H9 (cell line): ENCODE data around the gene UBAC2. TPM values are rescaled to one million over a fixed set of nuclear protein-coding genes. Genes with fewer than 3 reads are reported as not detected.

Experiments used
- DNase-seq: peaks from one replicate; pipeline ENCODE4 v3.0.0-alpha.2; 2017
- H2AFZ ChIP-seq: one replicate; pipeline ENCODE4 v1.6.1; 2013; ENCODE audit warnings: mild to moderate bottlenecking, low read length, control low read depth, moderate library complexity
- H2AK5ac ChIP-seq: 2 replicates; pipeline ENCODE4 v1.6.1; 2013; ENCODE audit warnings: low read length, control low read depth, mixed read lengths; ENCODE audit not compliant: insufficient read length
- H2BK120ac ChIP-seq: one replicate; pipeline ENCODE4 v1.6.1; 2013; ENCODE audit warnings: low read depth, mild to moderate bottlenecking, low read length, control low read depth, inconsistent platforms; ENCODE audit not compliant: poor library complexity, severe bottlenecking
- H2BK12ac ChIP-seq: 2 replicates; pipeline ENCODE4 v1.6.1; 2013; ENCODE audit warnings: low read length, control low read depth, mixed read lengths, low read depth; ENCODE audit not compliant: insufficient read length
- H2BK15ac ChIP-seq: 2 replicates; pipeline ENCODE4 v1.6.1; 2013; ENCODE audit warnings: low read depth, low read length, control low read depth
- H2BK20ac ChIP-seq: one replicate; pipeline ENCODE4 v1.6.1; 2013; ENCODE audit warnings: low read depth, mild to moderate bottlenecking, low read length, control low read depth, inconsistent platforms; ENCODE audit not compliant: poor library complexity, severe bottlenecking
- H2BK5ac ChIP-seq: 2 replicates; pipeline ENCODE4 v1.6.1; 2013; ENCODE audit warnings: low read length, control low read depth, mixed read lengths; ENCODE audit not compliant: insufficient read length
- H3K14ac ChIP-seq: 2 replicates; pipeline ENCODE4 v1.6.1; 2013; ENCODE audit warnings: low read length, control low read depth; ENCODE audit not compliant: insufficient read depth
- H3K18ac ChIP-seq: 2 replicates; pipeline ENCODE4 v1.6.1; 2013; ENCODE audit warnings: low read depth, mild to moderate bottlenecking, mixed read lengths, low read length, control low read depth; ENCODE audit not compliant: insufficient read length
- H3K23ac ChIP-seq: 2 replicates; pipeline ENCODE4 v1.6.1; 2013; ENCODE audit warnings: low read length, control low read depth, mixed read lengths, low read depth; ENCODE audit not compliant: insufficient read length
- H3K23me2 ChIP-seq: 2 replicates; pipeline ENCODE4 v1.6.1; 2013; ENCODE audit warnings: low read depth, mild to moderate bottlenecking, mixed read lengths, low read length, control low read depth; ENCODE audit not compliant: insufficient read length, poor library complexity, severe bottlenecking
- H3K27ac ChIP-seq: 2 replicates; pipeline ENCODE4 v1.5.1; 2013; ENCODE audit warnings: low read length, control low read depth, mixed read lengths, low read depth; ENCODE audit not compliant: insufficient read length
- H3K27me3 ChIP-seq: 2 replicates; pipeline ENCODE4 v1.6.1; 2013; ENCODE audit warnings: low read length, control low read depth, inconsistent platforms; ENCODE audit not compliant: insufficient read depth
- H3K4ac ChIP-seq: 2 replicates; pipeline ENCODE4 v1.6.1; 2013; ENCODE audit warnings: low read depth, mild to moderate bottlenecking, control low read depth, inconsistent platforms, low read length, moderate library complexity
- H3K4me1 ChIP-seq: 2 replicates; pipeline ENCODE4 v1.6.1; 2013; ENCODE audit warnings: low read length, control low read depth, inconsistent platforms; ENCODE audit not compliant: insufficient read depth
- H3K4me2 ChIP-seq: 2 replicates; pipeline ENCODE4 v1.6.1; 2013; ENCODE audit warnings: low read length, control low read depth, mixed read lengths; ENCODE audit not compliant: insufficient read length, insufficient read depth
- H3K56ac ChIP-seq: 2 replicates; pipeline ENCODE4 v1.6.1; 2013; ENCODE audit warnings: low read depth, mild to moderate bottlenecking, mixed read lengths, low read length, control low read depth; ENCODE audit not compliant: insufficient read length
- H3K79me1 ChIP-seq: 2 replicates; pipeline ENCODE4 v1.6.1; 2013; ENCODE audit warnings: low read depth, mild to moderate bottlenecking, moderate library complexity, low read length, control low read depth, inconsistent platforms; ENCODE audit not compliant: insufficient read depth, poor library complexity, severe bottlenecking
- H3K79me2 ChIP-seq: 2 replicates; pipeline ENCODE4 v1.6.1; 2013; ENCODE audit warnings: low read length, control low read depth, inconsistent platforms; ENCODE audit not compliant: insufficient read depth
- H3K9ac ChIP-seq: 2 replicates; pipeline ENCODE4 v1.6.1; 2013; ENCODE audit warnings: low read length, control low read depth, mixed read lengths; ENCODE audit not compliant: insufficient read length; ENCODE audit errors: extremely low read depth
- H3K9me3 ChIP-seq: one replicate; pipeline ENCODE4 v1.6.1; 2013; ENCODE audit warnings: low read depth, low read length, inconsistent platforms; ENCODE audit not compliant: control insufficient read depth
- H3T11ph ChIP-seq: one replicate; pipeline ENCODE4 v1.6.1; 2013; ENCODE audit warnings: mild to moderate bottlenecking, low read length, control low read depth, inconsistent platforms
- H4K20me1 ChIP-seq: one replicate; pipeline ENCODE4 v1.6.1; 2013; ENCODE audit not compliant: control insufficient read depth, insufficient read length, insufficient read depth
- H4K5ac ChIP-seq: 2 replicates; pipeline ENCODE4 v1.6.1; 2013; ENCODE audit warnings: low read depth, mild to moderate bottlenecking, mixed read lengths, low read length, control low read depth; ENCODE audit not compliant: insufficient read length
- H4K8ac ChIP-seq: replicated peaks from 2 replicates; pipeline ENCODE4 v1.6.1; 2013; ENCODE audit warnings: low read length, control low read depth, mixed read lengths, low read depth; ENCODE audit not compliant: insufficient read length
- H4K91ac ChIP-seq: 2 replicates; pipeline ENCODE4 v1.6.1; 2013; ENCODE audit warnings: low read depth, mild to moderate bottlenecking, moderate library complexity, mixed read lengths, low read length, control low read depth; ENCODE audit not compliant: insufficient read length
- H3K27ac Mint-ChIP-seq, 3 experiments: 2 replicates in 2 of 3; 3 replicates in 1 of 3; pipeline ENCODE4 v1.8.0; 2020 to 2021; ENCODE audit warnings: mixed read lengths in 3 of 3, mild to moderate bottlenecking in 1 of 3, moderate library complexity in 1 of 3
- H3K27me3 Mint-ChIP-seq: 2 replicates; pipeline ENCODE4 v1.8.0; 2021; ENCODE audit warnings: low read depth, mild to moderate bottlenecking, moderate library complexity, mixed read lengths
- H3K36me3 Mint-ChIP-seq, 3 experiments: 2 replicates in 2 of 3; 3 replicates in 1 of 3; pipeline ENCODE4 v1.8.0; 2020 to 2021; ENCODE audit warnings: low read depth in 3 of 3, mixed read lengths in 3 of 3; ENCODE audit not compliant: insufficient read depth in 1 of 3
- H3K4me1 Mint-ChIP-seq, 2 experiments: 2 replicates each; pipeline ENCODE4 v1.8.0; 2020; ENCODE audit warnings: mixed read lengths in 2 of 2
- H3K4me3 Mint-ChIP-seq, 2 experiments: 2 replicates in 1 of 2; 3 replicates in 1 of 2; pipeline ENCODE4 v1.8.0; 2020 to 2021; ENCODE audit warnings: mild to moderate bottlenecking in 2 of 2, mixed read lengths in 2 of 2, moderate library complexity in 1 of 2
- H3K9me3 Mint-ChIP-seq, 2 experiments: 2 replicates in 1 of 2; 3 replicates in 1 of 2; pipeline ENCODE4 v1.8.0; 2020; ENCODE audit warnings: mild to moderate bottlenecking in 2 of 2, mixed read lengths in 2 of 2, moderate library complexity in 1 of 2
- WGBS: extraction: QIAGEN DNeasy Blood & Tissue Kit; methylation state at CpG from one replicate; pipeline ENCODE4 v1.1.7; 2013; ENCODE audit warnings: missing lambda C conversion rate, low lambda C conversion rate, mixed read lengths; ENCODE audit not compliant: insufficient read length; ENCODE audit errors: extremely low coverage; 5-methylcytosine and 5-hydroxymethylcytosine counted together
- total RNA-seq: library from RNA; stranded (reverse); gene quantifications from 2 replicates; pipeline ENCODE4 v1.2.1, GENCODE V29; 2021
- TF ChIP-seq, protein P1 (sequence below): fragments of 200-600 bp; sonication (generic); conservative IDR thresholded peaks from 3 replicates; pipeline ENCODE4 v1.8.0; 2021; ENCODE audit warnings: antibody characterized with exemption, mild to moderate bottlenecking

Gene UBAC2
- total RNA-seq, 1 experiment from 2014 or later, result 52.3 TPM

DNA sequence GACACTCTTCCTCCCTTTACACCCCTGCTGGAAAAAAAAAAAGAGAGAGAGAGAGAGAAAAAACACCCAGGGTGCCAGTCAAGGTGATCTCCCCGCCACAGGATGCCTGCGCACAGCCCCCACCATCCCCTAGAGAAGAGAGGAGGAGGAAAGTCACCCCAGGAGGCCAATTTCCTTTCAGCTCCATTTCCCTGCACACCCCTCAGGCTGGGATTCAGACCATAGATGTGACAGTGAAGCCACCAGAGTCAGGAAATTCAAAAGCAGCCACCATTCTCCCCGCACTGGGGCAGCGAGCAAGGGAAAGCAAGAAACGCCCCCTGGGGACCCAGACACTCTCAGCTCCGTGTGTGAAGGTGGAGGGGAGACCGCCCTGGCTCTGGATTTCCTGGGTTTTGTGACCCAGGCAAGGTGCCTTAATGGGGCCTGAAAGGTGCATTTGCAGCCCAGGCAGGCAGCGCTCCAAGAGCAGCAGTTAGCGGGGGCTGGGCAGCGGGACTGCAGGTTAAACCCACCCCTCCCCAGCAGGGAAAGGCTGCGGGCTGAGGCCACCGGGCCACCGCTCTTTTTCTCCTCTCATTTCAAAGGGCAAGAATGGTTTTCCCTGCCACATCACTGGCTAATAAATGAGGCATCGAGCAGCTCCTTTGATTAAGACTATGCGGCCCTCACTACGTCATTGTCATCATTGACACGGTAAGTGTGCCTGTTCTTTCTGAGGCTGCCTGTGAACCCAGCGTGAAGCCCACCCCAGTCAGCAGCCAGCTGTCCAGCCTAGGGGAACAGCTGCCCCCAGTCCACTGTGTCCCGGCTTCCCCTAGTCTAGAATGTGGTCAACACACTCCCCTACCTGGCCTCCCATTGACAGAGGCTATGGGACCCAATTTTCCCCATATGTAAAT lies 216.8 kb downstream of the UBAC2 start:
- Histone ChIP-seq H2BK120ac (no peak overlapping the region), H3K4me1 (no peaks in the 10 kb centered on the region), H3K79me1 (no peaks in the 10 kb centered on the region), H3T11ph (no peak overlapping the region), H3K27me3 (no peaks in the 10 kb centered on the region), H3K4me2 (no peak overlapping the region), H4K20me1 (no peaks in the 10 kb centered on the region), H3K14ac (no peak overlapping the region), H2BK20ac (no peak overlapping the region), H2BK5ac (no peak overlapping the region), H3K9ac (no peak overlapping the region), H3K23ac (no peak overlapping the region), H3K79me2 (no peaks in the 10 kb centered on the region), H4K91ac (no peak overlapping the region), H3K23me2 (no peaks in the 10 kb centered on the region), H2AFZ (no peak overlapping the region), H3K4ac (no peak overlapping the region), H2BK12ac (no peak overlapping the region), H3K27ac (no peak overlapping the region), H3K18ac (no peak overlapping the region), H3K56ac (no peak overlapping the region), H3K9me3 (no peaks in the 10 kb centered on the region), H2AK5ac (no peak overlapping the region), H4K5ac (no peak overlapping the region), H2BK15ac (no peak overlapping the region), H4K8ac (no peak overlapping the region)
- Mint-ChIP-seq H3K4me3 (peak overlapping the region in 1 of 2 experiments; percentile 38; a peak in 2 of 5 replicates), H3K27me3 (peaks cover 16% of the 10 kb centered on the region), H3K27ac (no peak overlapping the region; a peak in 1 of 7 replicates), H3K4me1 (peaks cover 12 to 19% of the 10 kb centered on the region in 2 experiments), H3K36me3 (no peaks in the 10 kb centered on the region), H3K9me3 (no peaks in the 10 kb centered on the region)
- TF ChIP-seq, protein P1, sequence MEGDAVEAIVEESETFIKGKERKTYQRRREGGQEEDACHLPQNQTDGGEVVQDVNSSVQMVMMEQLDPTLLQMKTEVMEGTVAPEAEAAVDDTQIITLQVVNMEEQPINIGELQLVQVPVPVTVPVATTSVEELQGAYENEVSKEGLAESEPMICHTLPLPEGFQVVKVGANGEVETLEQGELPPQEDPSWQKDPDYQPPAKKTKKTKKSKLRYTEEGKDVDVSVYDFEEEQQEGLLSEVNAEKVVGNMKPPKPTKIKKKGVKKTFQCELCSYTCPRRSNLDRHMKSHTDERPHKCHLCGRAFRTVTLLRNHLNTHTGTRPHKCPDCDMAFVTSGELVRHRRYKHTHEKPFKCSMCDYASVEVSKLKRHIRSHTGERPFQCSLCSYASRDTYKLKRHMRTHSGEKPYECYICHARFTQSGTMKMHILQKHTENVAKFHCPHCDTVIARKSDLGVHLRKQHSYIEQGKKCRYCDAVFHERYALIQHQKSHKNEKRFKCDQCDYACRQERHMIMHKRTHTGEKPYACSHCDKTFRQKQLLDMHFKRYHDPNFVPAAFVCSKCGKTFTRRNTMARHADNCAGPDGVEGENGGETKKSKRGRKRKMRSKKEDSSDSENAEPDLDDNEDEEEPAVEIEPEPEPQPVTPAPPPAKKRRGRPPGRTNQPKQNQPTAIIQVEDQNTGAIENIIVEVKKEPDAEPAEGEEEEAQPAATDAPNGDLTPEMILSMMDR, result 0 out of 3 replicates have a peak, but pooled peaks have one; percentile 15
- peak; percentile 60 for DNase-seq
- WGBS, result no CpG with 5 or more reads among the region's 19 CpGs
